ENCODE measurements around the gene NUP188. TPM values are rescaled to one million over a fixed set of nuclear protein-coding genes. Genes with fewer than 3 reads are reported as not detected.

NUP188 gene
- total and polyA plus RNA-seq, 2 donors (not counting 3 experiments of a cell fraction or from before 2014, with no cell fraction given), result 62.7 to 66.2 TPM

DNA sequence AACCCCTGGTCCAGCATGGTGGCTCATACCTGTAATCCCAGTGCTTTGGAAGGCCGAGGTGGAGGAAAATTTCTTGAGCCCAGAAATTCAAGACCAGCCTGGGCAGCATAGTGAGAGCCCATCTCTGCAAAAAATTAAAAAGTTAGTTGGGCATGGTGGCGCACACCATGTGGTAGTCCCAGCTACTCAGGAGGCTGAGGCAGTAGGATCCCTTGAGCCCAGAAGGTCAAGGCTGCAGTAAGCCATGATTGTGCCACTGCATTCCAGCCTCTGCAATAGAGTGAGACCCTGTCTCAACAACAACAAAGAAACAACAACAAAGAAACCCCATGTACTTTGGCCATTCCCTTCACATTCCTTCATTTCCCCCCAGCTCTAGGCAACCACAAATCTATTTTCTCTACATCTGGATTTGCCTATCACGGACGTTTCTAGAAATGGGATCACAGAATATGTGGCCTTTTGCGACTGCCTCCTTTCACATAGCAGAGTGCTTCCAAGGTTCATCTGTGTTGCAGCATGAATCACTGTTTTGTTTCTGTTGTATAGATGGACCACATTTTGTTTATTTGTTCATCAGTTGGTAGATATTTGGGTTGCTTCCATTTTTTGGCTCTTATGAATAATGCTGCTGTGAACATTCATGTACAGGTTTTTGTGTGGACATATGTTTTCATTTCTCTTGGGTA lies 106.8 kb downstream of the NUP188 start:
- Histone ChIP-seq H3K9ac (replicated peaks; ENCODE audit: extremely low read depth, insufficient read depth, low read length) (no peak overlapping the region), H3K27ac (ENCODE audit: insufficient read depth, low read depth, low read length) (no peak overlapping the region), H3K79me2 (ENCODE audit: control insufficient read depth, insufficient read depth, low read length) (no peaks in the 10 kb centered on the region), H2AFZ (ENCODE audit: low read depth, low read length) (no peak overlapping the region), H3K4me1 (ENCODE audit: control insufficient read depth, extremely low read depth, insufficient read depth, low read length) (peaks cover 1% of the 10 kb centered on the region), H4K20me1 (replicated peaks; ENCODE audit: control insufficient read depth, extremely low read depth, insufficient read depth, low read length) (no peaks in the 10 kb centered on the region), H3K9me3 (replicated peaks; ENCODE audit: control insufficient read depth, insufficient read depth, low read length) (no peaks in the 10 kb centered on the region), H3K9me1 (replicated peaks; ENCODE audit: control insufficient read depth, extremely low read depth, insufficient read depth, low read length) (no peaks in the 10 kb centered on the region), H3K4me3 (replicated peaks in 1 of 3; ENCODE audit: insufficient read depth in 1 of 3, low read depth in 1 of 3, low read length in 3 of 3) (no peak overlapping the region), H3K4me2 (ENCODE audit: insufficient read depth, low read length) (no peak overlapping the region), H3K36me3 (ENCODE audit: control insufficient read depth in 2 of 2, extremely low read depth in 1 of 2, insufficient read depth in 2 of 2, low read length in 2 of 2) (peaks cover 0 to 10% of the 10 kb centered on the region in 2 experiments), H3K27me3 (ENCODE audit: control insufficient read depth in 2 of 2, insufficient read depth in 2 of 2, low read length in 2 of 2) (no peaks in the 10 kb centered on the region)
- DNase-seq (ENCODE audit: low read depth, low spot score), result no peak
- intact Hi-C loops (cut with micrococcal nuclease), result no loop called here
- no peak for TF ChIP-seq EZH2 (IDR thresholded peaks at IDR 0.05; ENCODE audit: borderline replicate concordance, low read depth, low read length, severe bottlenecking)
- TF ChIP-seq, protein P1, sequence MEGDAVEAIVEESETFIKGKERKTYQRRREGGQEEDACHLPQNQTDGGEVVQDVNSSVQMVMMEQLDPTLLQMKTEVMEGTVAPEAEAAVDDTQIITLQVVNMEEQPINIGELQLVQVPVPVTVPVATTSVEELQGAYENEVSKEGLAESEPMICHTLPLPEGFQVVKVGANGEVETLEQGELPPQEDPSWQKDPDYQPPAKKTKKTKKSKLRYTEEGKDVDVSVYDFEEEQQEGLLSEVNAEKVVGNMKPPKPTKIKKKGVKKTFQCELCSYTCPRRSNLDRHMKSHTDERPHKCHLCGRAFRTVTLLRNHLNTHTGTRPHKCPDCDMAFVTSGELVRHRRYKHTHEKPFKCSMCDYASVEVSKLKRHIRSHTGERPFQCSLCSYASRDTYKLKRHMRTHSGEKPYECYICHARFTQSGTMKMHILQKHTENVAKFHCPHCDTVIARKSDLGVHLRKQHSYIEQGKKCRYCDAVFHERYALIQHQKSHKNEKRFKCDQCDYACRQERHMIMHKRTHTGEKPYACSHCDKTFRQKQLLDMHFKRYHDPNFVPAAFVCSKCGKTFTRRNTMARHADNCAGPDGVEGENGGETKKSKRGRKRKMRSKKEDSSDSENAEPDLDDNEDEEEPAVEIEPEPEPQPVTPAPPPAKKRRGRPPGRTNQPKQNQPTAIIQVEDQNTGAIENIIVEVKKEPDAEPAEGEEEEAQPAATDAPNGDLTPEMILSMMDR (IDR thresholded peaks at IDR 0.05; ENCODE audit: extremely low read depth in 1 of 2, insufficient read depth in 1 of 2, low read depth in 1 of 2, low read length in 2 of 2), result no peak
- TF ChIP-seq, protein P2, sequence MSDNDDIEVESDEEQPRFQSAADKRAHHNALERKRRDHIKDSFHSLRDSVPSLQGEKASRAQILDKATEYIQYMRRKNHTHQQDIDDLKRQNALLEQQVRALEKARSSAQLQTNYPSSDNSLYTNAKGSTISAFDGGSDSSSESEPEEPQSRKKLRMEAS (IDR thresholded peaks at IDR 0.05; ENCODE audit: insufficient read depth, insufficient read length), result no peak
- TF ChIP-seq GATA2 (IDR thresholded peaks at IDR 0.05; ENCODE audit: insufficient read depth, insufficient read length, low read depth, low read length), result no peak
- ChIA-PET POLR2A (interaction anchor here (0.7 kb wide), 1 partner anchor 1854 kb away, joined by 4 read pairs; no protein-coding TSS in a partner anchor), CTCF (no interaction called here)
- BruUV-seq (replicated peaks), result no TSS peak
- dilution Hi-C loops (cut with MboI; ENCODE audit: extremely low pct_ligation_motif_present, low sequenced_read_pairs), result no loop called here
- FAIRE-seq, result no peak

Other genes with a start within 250 kb of the NUP188 start
- 39.3 and 40.4 TPM in 2 replicates for gene PKN3, start 245.2 kb upstream of the NUP188 start, total RNA-seq
- 27.0 and 29.5 TPM in 2 replicates for gene PKN3, start 245.2 kb upstream of the NUP188 start, polyA plus RNA-seq
- 28.8 and 31.1 TPM in 2 replicates for gene ZDHHC12, start 223.6 kb upstream of the NUP188 start, total RNA-seq
- gene ZDHHC12, start 223.6 kb upstream of the NUP188 start, polyA plus RNA-seq, result 62.0 and 86.1 TPM in 2 replicates
- gene ZER1, start 175.8 kb upstream of the NUP188 start, total RNA-seq, result 23.0 and 24.9 TPM in 2 replicates
- gene ZER1, start 175.8 kb upstream of the NUP188 start, polyA plus RNA-seq, result 29.9 and 45.5 TPM in 2 replicates
- 34.9 and 35.1 TPM in 2 replicates for gene TBC1D13, start 160.4 kb upstream of the NUP188 start, total RNA-seq
- 41.9 and 43.9 TPM in 2 replicates for gene TBC1D13, start 160.4 kb upstream of the NUP188 start, polyA plus RNA-seq
- 17.9 and 18.0 TPM in 2 replicates for gene ENDOG, start 129.2 kb upstream of the NUP188 start, total RNA-seq
- gene ENDOG, start 129.2 kb upstream of the NUP188 start, polyA plus RNA-seq, result 21.1 and 26.4 TPM in 2 replicates
- 51.6 and 59.3 TPM in 2 replicates for gene SPOUT1, start 117.9 kb upstream of the NUP188 start, total RNA-seq
- gene SPOUT1, start 117.9 kb upstream of the NUP188 start, polyA plus RNA-seq, result 50.4 and 51.4 TPM in 2 replicates
- 7.2 and 8.0 TPM in 2 replicates for gene KYAT1, start 65.7 kb upstream of the NUP188 start, total RNA-seq
- gene KYAT1, start 65.7 kb upstream of the NUP188 start, polyA plus RNA-seq, result 9.6 and 10.3 TPM in 2 replicates
- 99.6 and 126 TPM in 2 replicates for gene LRRC8A, start 65.6 kb upstream of the NUP188 start, total RNA-seq
- gene LRRC8A, start 65.6 kb upstream of the NUP188 start, polyA plus RNA-seq, result 129 and 134 TPM in 2 replicates
- 0.30 and 1.8 TPM in 2 replicates for gene PHYHD1, start 26.7 kb upstream of the NUP188 start, total RNA-seq
- 1.1 and 1.8 TPM in 2 replicates for gene PHYHD1, start 26.7 kb upstream of the NUP188 start, polyA plus RNA-seq
- gene DOLK, start 96 bp upstream of the NUP188 start, total RNA-seq, result 18.8 and 22.3 TPM in 2 replicates
- 59.8 and 71.6 TPM in 2 replicates for gene DOLK, start 96 bp upstream of the NUP188 start, polyA plus RNA-seq
- 55.8 and 58.8 TPM in 2 replicates for gene SH3GLB2, start 80.6 kb downstream of the NUP188 start, total RNA-seq
- 77.5 and 91.9 TPM in 2 replicates for gene SH3GLB2, start 80.6 kb downstream of the NUP188 start, polyA plus RNA-seq
- gene MIGA2, start 88.9 kb downstream of the NUP188 start, total RNA-seq, result 28.0 and 29.5 TPM in 2 replicates
- gene MIGA2, start 88.9 kb downstream of the NUP188 start, polyA plus RNA-seq, result 27.7 and 28.0 TPM in 2 replicates
- 17.7 and 26.6 TPM in 2 replicates for gene DOLPP1, start 133.4 kb downstream of the NUP188 start, total RNA-seq
- gene DOLPP1, start 133.4 kb downstream of the NUP188 start, polyA plus RNA-seq, result 28.3 and 32.4 TPM in 2 replicates
- 34.2 and 36.8 TPM in 2 replicates for gene CRAT, start 163.1 kb downstream of the NUP188 start, total RNA-seq
- 55.3 and 65.2 TPM in 2 replicates for gene CRAT, start 163.1 kb downstream of the NUP188 start, polyA plus RNA-seq
- gene PTPA, start 163.7 kb downstream of the NUP188 start, total RNA-seq, result 121 and 123 TPM in 2 replicates
- 97.7 and 108 TPM in 2 replicates for gene PTPA, start 163.7 kb downstream of the NUP188 start, polyA plus RNA-seq
- gene IER5L, start 230.6 kb downstream of the NUP188 start, total RNA-seq, result 12.3 and 13.3 TPM in 2 replicates
- 5.3 and 9.2 TPM in 2 replicates for gene IER5L, start 230.6 kb downstream of the NUP188 start, polyA plus RNA-seq

All from endothelial cell of umbilical vein (primary cell).